K562 (cell line): ENCODE data around the gene FGF14. TPM values are rescaled to one million over a fixed set of nuclear protein-coding genes. Genes with fewer than 3 reads are reported as not detected.

Experiments used
- ATAC-seq: fragments of 200-7000 bp; cut with Tn5 transposase; 3 replicates; pipeline ENCODE4 v1.9.1; 2020; ENCODE audit warnings: moderate library complexity
- BruUV-seq: library from RNA; stranded (reverse); fragments of 400-500 nt; replicated peaks from 2 replicates; lab custom pipeline; 2021; lab: Mats Ljungman, UMichigan
- CTCF ChIA-PET: fragments of 300-600 bp; formaldehyde crosslinking; extraction: SDS; loops from one replicate; lab custom pipeline; 2021; ENCODE audit warnings: low intra/inter-chr PET ratio; lab: Yijun Ruan, JAX
- POLR2A ChIA-PET: fragments of 300-600, 350-650 bp; sonication (Branson Sonifier 250); formaldehyde crosslinking; extraction: SDS; loops from one replicate; lab custom pipeline; 2021; ENCODE audit warnings: antibody characterized with exemption, inconsistent platforms; lab: Yijun Ruan, JAX
- DNase-seq, 4 experiments: peaks; one replicate each; pipeline versions ENCODE4 v3.0.0 to v3.0.0-alpha.2; 2011 to 2018; ENCODE audit warnings: low spot score in 3 of 4, mixed read lengths in 3 of 4; ENCODE audit errors: extremely low read depth in 1 of 4
- FAIRE-seq: peaks from 2 replicates; lab custom pipeline; 2011; peaks lifted over from hg19 to GRCh38; lab: Jason Lieb, UNC
- H2AFZ ChIP-seq: 2 replicates; pipeline ENCODE4 v1.6.0; 2011; ENCODE audit warnings: low read depth, low read length, control low read depth, inconsistent platforms
- H3K27ac ChIP-seq: fragments of 200-600 bp; 3 replicates; pipeline ENCODE4 v1.8.0; 2011; ENCODE audit warnings: low read depth, mild to moderate bottlenecking, control low read depth, inconsistent platforms, low read length, moderate library complexity, mixed read lengths; ENCODE audit errors: extremely low read depth
- H3K27me3 ChIP-seq, 2 experiments: fragments of 300-600 bp in 1 of 2; 2 replicates in 1 of 2; 3 replicates in 1 of 2; pipeline versions ENCODE4 v1.6.0 to v1.8.0; 2011; ENCODE audit warnings: inconsistent platforms in 2 of 2, low read length in 2 of 2, mild to moderate bottlenecking in 1 of 2, mixed read lengths in 1 of 2, moderate library complexity in 1 of 2; ENCODE audit not compliant: control insufficient read depth in 2 of 2, insufficient read depth in 2 of 2
- H3K36me3 ChIP-seq: fragments of 300-600 bp; 3 replicates; pipeline ENCODE4 v1.8.0; 2011; ENCODE audit warnings: mild to moderate bottlenecking, low read length, inconsistent platforms; ENCODE audit not compliant: control insufficient read depth, insufficient read depth
- H3K4me1 ChIP-seq, 2 experiments: fragments of 200-600 bp in 1 of 2; replicated peaks in 1 of 2; 2 replicates in 1 of 2; 3 replicates in 1 of 2; pipeline versions ENCODE4 v1.5.1 to v1.8.0; 2011; ENCODE audit warnings: inconsistent platforms in 2 of 2, low read length in 2 of 2, mild to moderate bottlenecking in 1 of 2, mixed read lengths in 1 of 2, moderate library complexity in 1 of 2; ENCODE audit not compliant: control insufficient read depth in 2 of 2, insufficient read depth in 2 of 2
- H3K4me2 ChIP-seq: 2 replicates; pipeline ENCODE4 v1.6.1; 2011; ENCODE audit warnings: low read length, control low read depth, inconsistent platforms, mixed read lengths; ENCODE audit not compliant: insufficient read depth
- H3K4me3 ChIP-seq: fragments of 200-600 bp; sonication (generic), shearing (Covaris generic); 2 replicates; pipeline ENCODE4 v1.5.1; 2016; ENCODE audit warnings: control low read depth, inconsistent platforms
- H3K79me2 ChIP-seq: fragments of 200-600 bp; 3 replicates; pipeline ENCODE4 v1.8.0; 2011; ENCODE audit warnings: low read length, inconsistent platforms; ENCODE audit not compliant: control insufficient read depth, insufficient read depth
- H3K9ac ChIP-seq, 2 experiments: 2 replicates each; pipeline versions ENCODE4 v1.6.0 to v1.6.1; 2011; ENCODE audit warnings: low read depth in 2 of 2, low read length in 2 of 2, control low read depth in 1 of 2, inconsistent platforms in 1 of 2, mild to moderate bottlenecking in 1 of 2, mixed read lengths in 1 of 2; ENCODE audit not compliant: insufficient read depth in 1 of 2
- H3K9me1 ChIP-seq: one replicate; pipeline ENCODE4 v1.6.0; 2011; ENCODE audit warnings: inconsistent platforms, mild to moderate bottlenecking, low read length, moderate library complexity; ENCODE audit not compliant: control insufficient read depth, insufficient read depth
- H3K9me3 ChIP-seq: replicated peaks from 2 replicates; pipeline ENCODE4 v1.5.1; 2011; ENCODE audit warnings: low read depth, low read length, inconsistent platforms; ENCODE audit not compliant: control insufficient read depth, insufficient read depth
- H4K20me1 ChIP-seq: replicated peaks from 2 replicates; pipeline ENCODE4 v1.6.1; 2011; ENCODE audit warnings: low read length, inconsistent platforms, mixed read lengths; ENCODE audit not compliant: control insufficient read depth, insufficient read depth
- CTCF ChIP-seq, 3 experiments: IDR thresholded peaks in 2 of 3; conservative IDR thresholded peaks in 1 of 3; 2 replicates each; pipeline ENCODE4 v1.5.1; 2011 to 2012; ENCODE audit warnings: low read length in 3 of 3, mild to moderate bottlenecking in 3 of 3, control low read depth in 2 of 3, improper control_type of control experiment in 1 of 3, inconsistent platforms in 1 of 3, low read depth in 1 of 3, mixed read lengths in 1 of 3, moderate library complexity in 1 of 3; ENCODE audit not compliant: insufficient read depth in 2 of 3
- EHMT2 ChIP-seq: fragments of 450-650 bp; IDR thresholded peaks from 2 replicates; pipeline ENCODE4 v1.6.1; 2018; ENCODE audit warnings: antibody characterized with exemption
- HMG20A ChIP-seq: fragments of 450-650 bp; formaldehyde crosslinking; conservative IDR thresholded peaks from 2 replicates; pipeline ENCODE4 v1.4.0; 2020; ENCODE audit warnings: mild to moderate bottlenecking, mixed read lengths
- HNRNPLL ChIP-seq: fragments of 200-400 bp; formaldehyde crosslinking; IDR thresholded peaks from 2 replicates; pipeline ENCODE4 v1.6.1; 2017; ENCODE audit warnings: low read length, low read depth, mild to moderate bottlenecking; ENCODE audit not compliant: poor library complexity, severe bottlenecking
- KDM4B ChIP-seq, 2 experiments: fragments of 450-650 bp in 1 of 2; sonication (generic) in 1 of 2; IDR thresholded peaks; 2 replicates each; pipeline ENCODE4 v1.6.1; 2016 to 2017; ENCODE audit warnings: borderline replicate concordance in 2 of 2, antibody characterized with exemption in 1 of 2, low read depth in 1 of 2, mild to moderate bottlenecking in 1 of 2
- RNF219 ChIP-seq: fragments of 250-450 bp; sonication (Bioruptor Pico); IDR thresholded peaks from 2 replicates; pipeline ENCODE4 v1.5.0; 2022; ENCODE audit warnings: mild to moderate bottlenecking
- TARDBP ChIP-seq: fragments of 450-650 bp; IDR thresholded peaks from 2 replicates; pipeline ENCODE4 v1.6.1; 2016
- XRCC5 ChIP-seq: fragments of 200-400 bp; formaldehyde crosslinking; IDR thresholded peaks from 2 replicates; pipeline ENCODE4 v1.6.1; 2017; ENCODE audit warnings: low read depth, mild to moderate bottlenecking, low read length
- ZNF175 ChIP-seq: fragments of 200-800 bp; sonication (Bioruptor generic); IDR thresholded peaks from 2 replicates; pipeline ENCODE4 v1.6.1; 2016; ENCODE audit warnings: low read depth, mild to moderate bottlenecking, missing genetic modification characterization, missing compliant biosample characterization
- ZNF316 ChIP-seq: fragments of 450-650 bp; IDR thresholded peaks from 2 replicates; pipeline ENCODE4 v1.6.1; 2016
- ZNF57 ChIP-seq: fragments of 450-650 bp; formaldehyde crosslinking; IDR thresholded peaks from 2 replicates; pipeline ENCODE4 v1.4.0; 2020; ENCODE audit warnings: mild to moderate bottlenecking, moderate library complexity
- ZNF717 ChIP-seq: fragments of 250-450 bp; sonication (Bioruptor Pico); IDR thresholded peaks from 2 replicates; pipeline ENCODE4 v1.5.0; 2021
- WGBS: fragments of 100-300 bp; shearing (Covaris generic); methylation state at CpG from one replicate; pipeline ENCODE4 v1.1.6; 2016; ENCODE audit warnings: low coverage, mixed read lengths; ENCODE audit not compliant: insufficient coverage; ENCODE audit errors: missing lambda C conversion rate; 5-methylcytosine and 5-hydroxymethylcytosine counted together
- in situ Hi-C: fragments of 300-500 bp; cut with MboI; formaldehyde crosslinking; loops from 4 replicates; pipeline ENCODE4 v1.15.0; 2018; ENCODE audit warnings: inconsistent platforms, mixed read lengths
- intact Hi-C: fragments of 100-400 bp; cut with micrococcal nuclease; formaldehyde crosslinking; loops from 2 replicates; pipeline ENCODE4 v1.14.2; 2022
- polyA plus RNA-seq, 8 experiments: library from polyadenylated mRNA; depleted of rRNA in 4 of 8; stranded (reverse) in 5 of 8; unstranded in 3 of 8; fragments of >200 nt; fragmentation: Nextera tagmentation in 2 of 8; fragmentation: Illumina TruSeq in 1 of 8; extraction: Ambion mirVana in 2 of 8; extraction: Trizol in 1 of 8; gene quantifications; 2 replicates each; pipeline versions ENCODE4 v1.2.1 to v1.2.3, GENCODE V29; 2011 to 2014; ENCODE audit warnings: inconsistent platforms in 1 of 8, missing spikeins in 1 of 8
- total RNA-seq, 7 experiments: library from RNA; depleted of rRNA in 6 of 7; stranded (reverse); fragments of >200 nt in 6 of 7; fragmentation: Illumina TruSeq in 2 of 7; extraction: Trizol in 2 of 7; gene quantifications; 2 replicates each; pipeline versions ENCODE4 v1.2.1 to v1.2.3, GENCODE V29; 2011 to 2021; ENCODE audit warnings: low replicate concordance in 1 of 7

Gene FGF14
- total and polyA plus RNA-seq, 9 of the 15 experiments (the other 6 are each of a cell fraction or from before 2014, with no cell fraction given) = not detected

- Histone ChIP-seq H3K9ac (no peak overlapping the region), H3K4me1 (no peaks in the 10 kb centered on the region), H3K9me1 (no peaks in the 10 kb centered on the region), H3K36me3 (no peaks in the 10 kb centered on the region), H3K4me2 (no peak overlapping the region), H3K79me2 (no peaks in the 10 kb centered on the region), H2AFZ (no peak overlapping the region), H3K27me3 (no peaks in the 10 kb centered on the region), H3K4me3 (no peak overlapping the region), H3K27ac (no peak overlapping the region), H3K9me3 (no peaks in the 10 kb centered on the region)
- no peak for FAIRE-seq
- no peak for ATAC-seq
- 0% methylated on average over 1 of the region's 2 CpGs for WGBS
- no peak for DNase-seq
- CTCF ChIA-PET = no interaction called here
- intact Hi-C loops = no loop called here
- no TSS peak for BruUV-seq
- TF ChIP-seq EHMT2 (no peak), ZNF57 (CRISPR knock-in tag) (no peak), ZNF175 (CRISPR knock-in tag) (no peak), TARDBP (no peak), KDM4B (IDR thresholded peaks at IDR 0.05; ENCODE audit: borderline replicate concordance in 2 of 2, low read depth in 1 of 2) (no peak), ZNF316 (no peak), XRCC5 (no peak), ZNF717 (no peak), HNRNPLL (no peak), CTCF (IDR thresholded peaks at IDR 0.05 in 2 of 3, conservative IDR thresholded peaks at IDR 0.05 in 1 of 3; ENCODE audit: insufficient read depth in 2 of 3, low read depth in 1 of 3, low read length in 3 of 3) (no peak), RNF219 (no peak), HMG20A (no peak)
- TF ChIP-seq, all 486 proteins: peak for 0
- in situ Hi-C loops = no loop called here
- H4K20me1 ChIP-seq = no peaks in the 10 kb centered on the region
- POLR2A ChIA-PET = no interaction called here
Measured at GRCh38 chr13:102361113-102361512, 40.7 kb downstream of the FGF14 start.
